Esophagus squamous epithelium (tissue), 5 donors: ENCODE measurements around the gene LILRB1. TPM values are rescaled to one million over a fixed set of nuclear protein-coding genes. Genes with fewer than 3 reads are reported as not detected.

Experiments
- DNase-seq: peaks from one replicate; lab custom pipeline; 2025; lab: John Stamatoyannopoulos, UW
- H3K27ac ChIP-seq, 4 donors: fragments of 200-600 bp; sonication (generic); one replicate each; pipeline ENCODE4 v1.5.1; 2016 to 2019; ENCODE audit warnings: mild to moderate bottlenecking in 1 of 4
- H3K27me3 ChIP-seq, 4 donors: fragments of 200-600 bp; sonication (generic); 1 replicate in 3 of 4; 2 replicates in 1 of 4; pipeline versions ENCODE4 v1.5.1 to v1.6.0; 2017 to 2021; ENCODE audit warnings: antibody characterized with exemption in 1 of 4
- H3K36me3 ChIP-seq, 3 donors: fragments of 200-600 bp; sonication (generic); one replicate each; pipeline ENCODE4 v1.5.1; 2016 to 2019
- H3K4me1 ChIP-seq, 3 donors: fragments of 200-600 bp; sonication (generic); one replicate each; pipeline ENCODE4 v1.5.1; 2017 to 2019
- H3K4me3 ChIP-seq, 4 donors: fragments of 200-600 bp; sonication (generic); 1 replicate in 3 of 4; 2 replicates in 1 of 4; pipeline ENCODE4 v1.5.1; 2016 to 2019; ENCODE audit warnings: mild to moderate bottlenecking in 2 of 4, moderate library complexity in 1 of 4
- H3K9me3 ChIP-seq, 3 donors: fragments of 200-600 bp; sonication (generic); one replicate each; pipeline ENCODE4 v1.5.1; 2016 to 2019
- POLR2A ChIP-seq, 4 donors: fragments of 450-650 bp; IDR thresholded peaks; one replicate each; pipeline ENCODE4 v1.6.1; 2017; ENCODE audit warnings: antibody characterized with exemption in 4 of 4, mild to moderate bottlenecking in 4 of 4, moderate library complexity in 3 of 4
- WGBS, 2 donors: methylation state at CpG; one replicate each; pipeline ENCODE4 v1.1.5; 2018; 5-methylcytosine and 5-hydroxymethylcytosine counted together
- intact Hi-C: fragments of 100-400 bp; cut with DNase I; formaldehyde crosslinking; loops from one replicate; pipeline ENCODE4 v1.15.0; 2022
- total RNA-seq, 4 donors: library from RNA; depleted of rRNA; stranded (reverse); fragments of >200 nt; gene quantifications; one replicate each; pipeline ENCODE4 v1.1.0, GENCODE V29; 2016
- TF ChIP-seq, protein P1 (sequence below), 6 experiments: fragments of 450-650 bp in 4 of 6; fragments of 200-600 bp in 2 of 6; sonication (generic) in 2 of 6; IDR thresholded peaks; one replicate each; pipeline ENCODE4 v1.5.1; 2016 to 2019; ENCODE audit warnings: antibody characterized with exemption in 6 of 6, mild to moderate bottlenecking in 4 of 6, moderate library complexity in 4 of 6
- donor health status: DM: yes; HTN: yes; CAD: no.

LILRB1 gene
- total RNA-seq, 4 donors from 2014 or later, result 0.75 to 2.3 (median 1.5) TPM; not detected in 1

DNA sequence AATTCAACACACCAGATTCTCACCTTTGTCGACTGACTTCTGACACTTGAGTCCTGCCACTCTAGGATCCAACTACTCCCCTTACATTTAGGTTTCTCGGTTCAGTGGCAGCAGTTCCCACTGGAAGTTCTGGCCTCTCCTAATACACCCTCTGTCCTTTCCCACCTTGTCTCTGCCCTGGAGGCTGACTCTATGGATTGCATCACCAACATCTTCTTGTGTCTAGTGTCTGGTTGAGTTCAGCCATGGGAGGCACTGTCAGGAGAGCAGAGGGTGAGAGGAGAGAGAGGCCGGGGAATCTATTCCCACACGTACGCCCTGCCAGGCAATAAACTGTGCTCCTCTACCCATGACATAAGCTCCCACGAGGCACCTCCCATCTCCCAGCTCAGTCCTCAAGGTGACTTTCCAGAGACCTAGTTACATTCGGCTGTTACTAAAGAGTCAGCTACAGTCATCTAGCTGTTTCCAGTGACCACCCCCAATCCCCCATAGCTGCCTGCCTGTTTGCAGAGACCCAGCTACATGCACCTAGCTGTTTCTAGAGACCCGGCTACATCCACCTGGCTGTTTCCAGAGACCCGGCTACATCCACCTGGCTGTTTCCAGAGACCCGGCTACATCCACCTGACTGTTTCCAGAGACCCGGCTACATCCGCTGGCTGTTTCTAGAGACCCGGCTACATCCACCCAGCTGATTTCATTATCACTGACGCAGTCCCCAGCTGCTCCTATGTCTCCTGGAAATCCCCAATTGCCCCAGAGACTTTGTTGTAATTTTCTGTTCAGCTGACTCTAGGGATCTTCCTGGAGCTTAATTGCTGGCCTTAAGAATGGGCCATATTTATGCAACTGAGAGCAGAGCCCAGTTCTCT, 24.4 kb downstream of the LILRB1 start:
- peaks cover 0 to 15% (median 0%) of the 10 kb centered on the region in 4 donors for H3K27me3 ChIP-seq
- H3K4me3 ChIP-seq, result no peak overlapping the region
- no peaks in the 10 kb centered on the region for H3K36me3 ChIP-seq
- no peak for DNase-seq
- H3K4me1 ChIP-seq, result no peaks in the 10 kb centered on the region
- intact Hi-C loops, result no loop called here
- H3K27ac ChIP-seq, result no peak overlapping the region
- H3K9me3 ChIP-seq, result no peaks in the 10 kb centered on the region
- no peak for TF ChIP-seq POLR2A (IDR thresholded peaks at IDR 0.05)
- TF ChIP-seq, protein P1, sequence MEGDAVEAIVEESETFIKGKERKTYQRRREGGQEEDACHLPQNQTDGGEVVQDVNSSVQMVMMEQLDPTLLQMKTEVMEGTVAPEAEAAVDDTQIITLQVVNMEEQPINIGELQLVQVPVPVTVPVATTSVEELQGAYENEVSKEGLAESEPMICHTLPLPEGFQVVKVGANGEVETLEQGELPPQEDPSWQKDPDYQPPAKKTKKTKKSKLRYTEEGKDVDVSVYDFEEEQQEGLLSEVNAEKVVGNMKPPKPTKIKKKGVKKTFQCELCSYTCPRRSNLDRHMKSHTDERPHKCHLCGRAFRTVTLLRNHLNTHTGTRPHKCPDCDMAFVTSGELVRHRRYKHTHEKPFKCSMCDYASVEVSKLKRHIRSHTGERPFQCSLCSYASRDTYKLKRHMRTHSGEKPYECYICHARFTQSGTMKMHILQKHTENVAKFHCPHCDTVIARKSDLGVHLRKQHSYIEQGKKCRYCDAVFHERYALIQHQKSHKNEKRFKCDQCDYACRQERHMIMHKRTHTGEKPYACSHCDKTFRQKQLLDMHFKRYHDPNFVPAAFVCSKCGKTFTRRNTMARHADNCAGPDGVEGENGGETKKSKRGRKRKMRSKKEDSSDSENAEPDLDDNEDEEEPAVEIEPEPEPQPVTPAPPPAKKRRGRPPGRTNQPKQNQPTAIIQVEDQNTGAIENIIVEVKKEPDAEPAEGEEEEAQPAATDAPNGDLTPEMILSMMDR (IDR thresholded peaks at IDR 0.05), result no peak
- WGBS, 2 donors, result 73 to 80% methylated on average over 12 of the region's 14 CpGs

DNA sequence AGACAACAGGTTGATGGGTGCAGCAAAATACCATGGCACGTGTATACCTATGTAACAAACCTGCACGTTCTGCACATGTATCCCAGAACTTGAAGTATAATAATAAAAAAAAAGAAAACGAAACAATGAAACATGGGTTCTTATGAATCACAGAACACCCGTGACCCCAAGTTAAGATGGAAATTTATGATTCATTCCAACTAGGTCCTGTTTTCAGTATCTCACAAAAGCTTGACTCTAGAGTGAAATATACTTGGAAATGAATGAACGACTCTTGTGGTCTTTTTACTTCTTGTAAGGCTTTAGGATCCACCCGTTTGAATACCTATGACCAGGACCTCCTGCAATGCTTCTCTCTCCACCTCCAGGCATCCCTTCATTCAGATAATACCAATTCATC, 29.0 kb downstream of the LILRB1 start:
- intact Hi-C loops, result no loop called here
- Histone ChIP-seq H3K9me3 (no peaks in the 10 kb centered on the region), H3K4me1 (no peaks in the 10 kb centered on the region), H3K27ac (no peak overlapping the region), H3K36me3 (no peaks in the 10 kb centered on the region), H3K27me3 (peaks cover 0 to 14% (median 0%) of the 10 kb centered on the region in 4 donors), H3K4me3 (no peak overlapping the region)
- WGBS, 2 donors, result 66 to 78% methylated on average over 6 of the region's 6 CpGs
- DNase-seq, result no peak
- TF ChIP-seq, protein P1 (IDR thresholded peaks at IDR 0.05), result no peak
- TF ChIP-seq POLR2A (IDR thresholded peaks at IDR 0.05), result no peak

DNA sequence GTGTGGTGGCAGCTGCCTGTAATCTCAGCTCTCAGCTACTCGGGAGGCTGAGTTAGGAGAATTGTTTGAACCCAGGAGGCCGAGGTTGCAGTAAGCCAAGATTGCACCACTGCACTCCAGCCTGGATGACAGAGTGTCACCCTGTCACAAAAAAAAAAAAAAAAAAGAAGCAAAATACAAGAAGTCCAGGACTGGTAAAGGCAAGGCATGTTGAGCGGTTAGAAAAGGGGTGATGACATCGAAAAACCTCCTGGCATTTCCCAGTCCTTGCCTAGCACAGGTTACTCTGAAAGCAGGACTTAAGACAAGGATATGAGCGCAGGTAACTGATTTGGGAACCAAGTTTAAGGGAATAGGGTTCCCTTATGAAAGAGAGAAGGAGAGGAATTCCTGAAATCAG, 30.0 kb downstream of the LILRB1 start:
- H3K27ac ChIP-seq, result no peak overlapping the region
- intact Hi-C loops, result no loop called here
- 57 to 79% methylated on average over 5 of the region's 5 CpGs for WGBS, 2 donors

DNA sequence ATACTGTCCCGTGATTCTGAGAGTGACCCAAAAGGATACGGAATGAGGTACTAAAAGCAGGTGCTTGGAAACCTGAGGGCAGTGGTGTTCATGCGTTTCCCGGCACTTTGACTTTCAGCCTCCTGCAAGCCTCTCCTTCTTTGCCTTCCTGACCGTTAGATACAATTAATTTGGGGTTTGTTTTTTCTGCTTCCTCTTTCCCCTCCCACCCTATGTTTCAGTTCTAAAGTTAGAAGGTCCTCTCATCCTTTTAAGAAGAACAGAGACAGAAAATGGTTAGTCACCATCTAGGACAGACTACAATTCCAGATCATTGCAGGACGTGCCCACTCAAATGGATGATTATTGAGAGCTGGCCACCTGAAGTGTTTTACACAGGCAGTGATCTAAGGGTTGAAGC, 30.7 kb downstream of the LILRB1 start:
- Histone ChIP-seq H3K4me3 (no peak overlapping the region), H3K4me1 (no peaks in the 10 kb centered on the region), H3K36me3 (no peaks in the 10 kb centered on the region), H3K9me3 (no peaks in the 10 kb centered on the region), H3K27ac (no peak overlapping the region), H3K27me3 (peaks cover 0 to 27% (median 0%) of the 10 kb centered on the region in 4 donors)
- TF ChIP-seq POLR2A (IDR thresholded peaks at IDR 0.05), result no peak
- TF ChIP-seq, protein P1 (IDR thresholded peaks at IDR 0.05), result no peak
- DNase-seq, result no peak
- intact Hi-C loops, result no loop called here
- WGBS, 2 donors, result 63 to 66% methylated on average over 6 of the region's 6 CpGs

More for the DNA sequence above, 30.0 kb downstream of the LILRB1 start:
- no peaks in the 10 kb centered on the region for H3K9me3 ChIP-seq
- H3K4me3 ChIP-seq, result no peak overlapping the region
- peaks cover 0 to 24% (median 0%) of the 10 kb centered on the region in 4 donors for H3K27me3 ChIP-seq
- no peak for DNase-seq
- no peaks in the 10 kb centered on the region for H3K36me3 ChIP-seq
- no peaks in the 10 kb centered on the region for H3K4me1 ChIP-seq
- TF ChIP-seq, protein P1 (IDR thresholded peaks at IDR 0.05), result no peak
- TF ChIP-seq POLR2A (IDR thresholded peaks at IDR 0.05), result no peak

DNA sequence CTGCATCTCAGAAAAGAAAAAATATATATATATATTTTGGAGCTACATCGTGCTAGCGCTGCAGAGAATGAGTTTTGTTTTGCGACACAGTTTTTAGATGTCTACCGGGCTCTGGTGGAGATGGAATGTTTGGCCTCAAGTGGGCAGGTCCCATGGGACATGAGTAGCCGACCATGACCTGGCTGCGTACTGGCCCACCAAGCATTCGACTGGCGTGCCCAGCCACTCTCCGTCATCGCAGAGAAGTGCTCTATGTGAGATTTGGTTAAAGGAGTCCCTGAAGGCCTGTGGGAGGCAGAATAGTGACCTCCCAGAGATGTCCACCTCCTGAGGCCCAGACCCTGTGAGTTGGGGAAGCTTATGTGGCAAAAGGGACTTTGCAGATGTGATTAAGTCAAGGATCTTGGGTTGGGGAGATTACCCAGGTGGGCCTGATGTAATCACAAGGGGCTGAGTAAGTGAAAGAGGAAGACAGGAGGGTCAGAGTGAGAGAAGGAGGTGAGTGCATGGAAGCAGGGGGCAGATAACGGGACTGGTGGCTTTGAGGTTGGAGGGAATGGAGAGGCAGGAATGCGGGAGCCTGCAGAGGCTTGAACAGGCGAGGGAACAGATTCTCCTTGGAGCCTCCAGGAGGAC, 31.7 kb downstream of the LILRB1 start:
- H3K36me3 ChIP-seq, result no peaks in the 10 kb centered on the region
- intact Hi-C loops, result no loop called here
- WGBS, 2 donors, result 82 to 89% methylated on average over 13 of the region's 13 CpGs

More for the DNA sequence above, 31.7 kb downstream of the LILRB1 start:
- H3K9me3 ChIP-seq, result no peaks in the 10 kb centered on the region
- no peak overlapping the region for H3K4me3 ChIP-seq
- no peak for DNase-seq
- H3K27me3 ChIP-seq, result peaks cover 0 to 27% (median 0%) of the 10 kb centered on the region in 4 donors
- TF ChIP-seq, protein P1 (IDR thresholded peaks at IDR 0.05), result no peak
- no peak for TF ChIP-seq POLR2A (IDR thresholded peaks at IDR 0.05)
- H3K27ac ChIP-seq, result no peak overlapping the region
- no peaks in the 10 kb centered on the region for H3K4me1 ChIP-seq
